Fibroblast of peridontal ligament (primary cell): Measurements from ENCODE around the gene TSPAN12.

ENCODE experiments used
- DNase-seq: peaks from one replicate; pipeline ENCODE4 v3.0.0-alpha.2; 2010; ENCODE audit errors: extremely low read depth

TSPAN12 gene

GRCh38 chr7:120742372-120742771 lies 115.6 kb downstream of the TSPAN12 start:
- no peak for DNase-seq

GRCh38 chr7:120741371-120742042 lies 116.4 kb downstream of the TSPAN12 start:
- no peak for DNase-seq

GRCh38 chr7:120740348-120740747 lies 117.6 kb downstream of the TSPAN12 start:
- DNase-seq: peak; percentile 1

DNA sequence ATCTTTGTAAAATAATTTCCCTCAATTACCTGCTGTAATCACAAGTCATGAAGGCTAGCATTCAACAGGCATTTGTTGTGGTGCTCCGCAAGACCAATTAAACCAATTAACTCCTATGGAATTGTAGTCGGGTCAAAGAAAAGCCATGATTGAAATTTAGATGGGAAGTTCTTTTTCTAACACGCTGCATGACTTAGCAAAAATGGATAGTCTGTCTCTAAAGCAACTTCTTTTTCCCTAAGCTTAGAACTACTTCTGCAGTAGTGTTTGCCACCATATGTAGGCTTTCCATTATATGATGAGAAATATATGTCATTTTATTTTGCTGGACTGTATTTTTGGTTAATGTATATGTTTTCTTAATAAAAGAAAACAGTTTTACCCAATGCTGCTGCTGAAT lies 119.1 kb downstream of the TSPAN12 start:
- no peak for DNase-seq
